OCI-LY1 (cell line): ENCODE results near the gene ITCH.

ENCODE experiments used
- EZH2 ChIP-seq: fragments of 200-600 bp; sonication (generic), shearing (Covaris generic); IDR thresholded peaks from 2 replicates; pipeline ENCODE4 v1.8.0; 2017; ENCODE audit warnings: borderline replicate concordance, mixed run types, mild to moderate bottlenecking, antibody characterized with exemption, low read length, moderate library complexity, mixed read lengths
- TF ChIP-seq, protein P1 (sequence below): fragments of 200-600 bp; sonication (generic), shearing (Covaris generic); IDR thresholded peaks from 2 replicates; pipeline ENCODE4 v1.5.1; 2017; ENCODE audit warnings: mild to moderate bottlenecking, antibody characterized with exemption, low read length, moderate library complexity, mixed read lengths

DNA sequence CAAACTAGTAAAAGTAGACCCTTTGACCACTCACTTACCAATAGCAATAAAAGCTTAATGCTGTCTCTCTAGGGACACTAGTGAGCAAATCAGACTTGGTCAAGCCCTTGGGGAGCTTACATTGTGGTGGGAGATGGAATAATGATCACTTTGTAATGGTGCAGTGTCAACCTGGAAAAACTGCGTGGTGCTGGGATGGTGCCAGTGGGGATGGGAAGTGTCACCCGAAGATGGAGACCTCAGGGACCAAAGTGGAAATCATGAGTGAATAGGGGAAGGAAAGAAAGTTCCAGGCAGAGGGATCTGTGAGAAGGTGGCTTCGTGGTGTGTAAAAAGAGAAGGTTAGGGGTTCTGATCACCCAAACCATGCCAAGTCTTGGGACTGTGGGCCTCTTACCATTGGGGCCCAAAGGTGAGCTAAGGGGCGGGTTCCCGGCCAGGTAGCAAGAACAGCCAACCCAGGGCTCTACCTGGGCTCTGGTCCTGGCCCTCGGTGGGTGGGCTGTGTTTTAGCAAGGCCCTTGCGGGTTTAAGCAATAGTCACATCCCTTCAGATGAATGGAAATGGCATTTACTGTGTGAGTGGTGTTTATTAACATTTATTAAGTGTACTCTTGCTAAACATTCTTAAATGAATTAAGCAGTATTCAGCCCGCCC is 168.7 kb downstream of the ITCH start:
- TF ChIP-seq, protein P1, sequence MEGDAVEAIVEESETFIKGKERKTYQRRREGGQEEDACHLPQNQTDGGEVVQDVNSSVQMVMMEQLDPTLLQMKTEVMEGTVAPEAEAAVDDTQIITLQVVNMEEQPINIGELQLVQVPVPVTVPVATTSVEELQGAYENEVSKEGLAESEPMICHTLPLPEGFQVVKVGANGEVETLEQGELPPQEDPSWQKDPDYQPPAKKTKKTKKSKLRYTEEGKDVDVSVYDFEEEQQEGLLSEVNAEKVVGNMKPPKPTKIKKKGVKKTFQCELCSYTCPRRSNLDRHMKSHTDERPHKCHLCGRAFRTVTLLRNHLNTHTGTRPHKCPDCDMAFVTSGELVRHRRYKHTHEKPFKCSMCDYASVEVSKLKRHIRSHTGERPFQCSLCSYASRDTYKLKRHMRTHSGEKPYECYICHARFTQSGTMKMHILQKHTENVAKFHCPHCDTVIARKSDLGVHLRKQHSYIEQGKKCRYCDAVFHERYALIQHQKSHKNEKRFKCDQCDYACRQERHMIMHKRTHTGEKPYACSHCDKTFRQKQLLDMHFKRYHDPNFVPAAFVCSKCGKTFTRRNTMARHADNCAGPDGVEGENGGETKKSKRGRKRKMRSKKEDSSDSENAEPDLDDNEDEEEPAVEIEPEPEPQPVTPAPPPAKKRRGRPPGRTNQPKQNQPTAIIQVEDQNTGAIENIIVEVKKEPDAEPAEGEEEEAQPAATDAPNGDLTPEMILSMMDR, result no peak
- no peak for TF ChIP-seq EZH2
